GM12873 (cell line): ENCODE results near the gene GNAL.

Experiments used
- CTCF ChIP-seq: IDR thresholded peaks from 2 replicates; pipeline ENCODE4 v1.5.1; 2012; ENCODE audit warnings: low read depth, mild to moderate bottlenecking, moderate library complexity, low read length, control low read depth; ENCODE audit not compliant: insufficient read depth; ENCODE audit errors: missing control alignments

GNAL gene

GRCh38 chr18:11800566-11801334 is 111.7 kb downstream of the GNAL start:
- TF ChIP-seq CTCF = no peak

- no peak for TF ChIP-seq CTCF
These were observed 112.5 kb downstream of the GNAL start for GRCh38 chr18:11801573-11801972.

- TF ChIP-seq CTCF = no peak
These were observed 113.1 kb downstream of the GNAL start for GRCh38 chr18:11802158-11802557.

- TF ChIP-seq CTCF = no peak
These were observed 113.5 kb downstream of the GNAL start for GRCh38 chr18:11802586-11802985.

- no peak for TF ChIP-seq CTCF
These were observed 118.2 kb downstream of the GNAL start for GRCh38 chr18:11807233-11807632.

GRCh38 chr18:11808001-11808855 is 119.2 kb downstream of the GNAL start:
- no peak for TF ChIP-seq CTCF

- TF ChIP-seq CTCF = no peak
These were observed 120.8 kb downstream of the GNAL start for GRCh38 chr18:11809895-11810294.
